NCI-H2196 (cell line): Measurements from ENCODE around the gene LCT.
"Not testable (repeated sequence)": the region's sequence is repeated elsewhere in the genome, so short reads cannot be mapped to it uniquely, and the experiment has no call there.

ENCODE experiments used
- DNase-seq: peaks from one replicate; lab custom pipeline; 2025; ENCODE audit not compliant: unreplicated experiment; lab: John Stamatoyannopoulos, UW

Gene LCT

DNA sequence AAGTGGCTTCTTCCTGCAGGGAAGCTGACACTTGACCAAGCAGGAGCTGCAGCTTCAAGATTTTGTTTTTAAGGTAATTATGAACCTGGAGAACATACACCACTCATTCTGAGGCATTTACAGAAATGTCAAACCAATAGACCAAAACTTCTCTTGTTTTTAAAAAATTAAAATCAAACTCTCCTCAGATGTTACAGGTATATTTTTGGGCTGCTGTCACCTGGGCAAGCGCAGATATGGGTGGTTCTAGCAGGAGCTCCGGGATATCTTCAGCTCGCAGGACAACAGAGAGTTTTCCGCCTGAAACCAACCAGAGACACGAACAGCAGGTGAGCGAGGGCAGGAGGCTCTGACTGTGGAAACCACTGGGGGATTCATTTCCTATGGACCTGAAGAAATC lies 4.1 kb downstream of the LCT start:
- no peak for DNase-seq

DNA sequence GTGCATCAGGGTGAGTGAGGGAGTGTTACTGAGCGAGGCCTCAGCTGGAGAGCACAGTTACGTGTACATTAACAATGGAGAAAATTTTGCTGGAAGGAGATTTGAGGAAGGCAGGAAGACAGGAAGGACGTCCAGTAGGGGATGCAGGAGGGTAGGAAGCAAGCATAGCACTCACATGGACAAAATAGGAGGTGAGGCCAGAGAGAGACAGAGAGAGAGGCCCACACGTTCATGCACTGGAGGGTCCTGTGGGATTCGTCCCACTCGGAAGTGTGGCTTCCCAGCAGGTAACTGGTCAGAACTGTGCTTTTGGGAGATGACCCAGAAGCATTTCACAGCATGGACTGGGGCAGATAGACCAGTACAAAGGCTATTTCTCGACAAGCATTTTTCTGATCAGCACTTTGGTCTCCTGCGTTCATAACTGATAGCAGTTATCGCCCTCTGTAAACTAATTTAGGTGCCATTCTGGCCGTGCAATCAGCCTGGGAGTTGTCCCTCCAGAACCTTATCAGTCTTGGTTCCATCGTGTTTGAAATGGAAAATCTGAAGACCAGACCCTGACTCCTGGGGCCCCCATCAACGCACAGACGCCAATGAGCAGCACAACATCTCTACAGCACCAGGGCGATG lies 5.7 kb downstream of the LCT start:
- DNase-seq = no peak

DNA sequence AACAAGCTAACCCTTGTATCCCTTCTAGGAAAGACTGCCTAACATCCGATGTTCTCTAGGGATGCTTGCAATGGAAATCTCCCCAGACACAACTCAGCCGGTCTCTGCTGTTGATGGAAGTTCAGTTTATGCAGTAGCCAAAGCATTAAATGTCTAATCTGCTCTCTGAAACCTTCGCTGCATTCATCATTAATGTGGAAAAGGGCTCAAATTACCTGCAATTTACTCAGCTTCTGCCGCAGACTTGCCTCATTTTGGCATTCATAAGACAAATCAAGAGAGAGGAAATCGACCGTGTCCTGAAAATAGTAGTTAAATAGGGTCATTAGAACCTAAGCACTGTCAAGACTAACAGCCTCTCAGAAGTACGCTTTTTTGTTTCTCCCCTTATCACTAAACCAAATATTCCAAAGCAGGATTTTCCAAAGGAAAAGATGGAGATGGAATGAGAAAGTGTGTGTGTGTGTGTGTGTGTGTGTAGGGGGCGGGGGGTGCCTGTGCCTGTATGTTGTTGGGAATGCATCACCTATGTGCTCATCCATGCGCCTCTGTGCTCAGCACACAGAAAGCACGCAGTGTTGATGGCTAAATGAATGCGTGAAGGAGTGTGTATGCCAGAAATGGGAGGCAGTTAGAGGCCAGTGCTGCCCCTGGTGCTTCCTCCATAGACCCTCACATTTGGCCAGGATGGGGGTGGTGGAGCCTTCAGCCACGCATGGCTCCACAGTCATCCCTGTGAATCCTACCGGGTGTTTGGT lies 7.4 kb downstream of the LCT start:
- DNase-seq = peak; percentile 10

DNA sequence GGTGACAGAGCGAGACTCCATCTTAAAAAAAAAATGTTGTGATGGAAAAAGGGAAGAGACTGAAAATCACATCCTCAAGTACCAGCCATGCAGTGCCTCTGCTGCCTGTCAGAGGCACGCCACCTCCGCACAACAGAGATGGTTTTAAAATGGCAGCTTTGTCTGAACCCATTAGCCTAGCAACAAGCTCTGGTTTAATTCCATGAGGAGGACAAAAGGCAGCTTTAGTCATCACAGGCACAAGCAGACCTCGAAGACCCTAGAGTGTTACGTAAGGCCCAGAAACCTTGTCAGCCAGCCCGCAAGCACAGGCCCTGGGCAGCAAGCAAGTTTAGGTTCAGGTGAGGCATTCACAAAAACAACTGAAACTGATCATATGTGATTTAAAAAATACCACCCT lies 10.4 kb downstream of the LCT start:
- DNase-seq = no peak

DNA sequence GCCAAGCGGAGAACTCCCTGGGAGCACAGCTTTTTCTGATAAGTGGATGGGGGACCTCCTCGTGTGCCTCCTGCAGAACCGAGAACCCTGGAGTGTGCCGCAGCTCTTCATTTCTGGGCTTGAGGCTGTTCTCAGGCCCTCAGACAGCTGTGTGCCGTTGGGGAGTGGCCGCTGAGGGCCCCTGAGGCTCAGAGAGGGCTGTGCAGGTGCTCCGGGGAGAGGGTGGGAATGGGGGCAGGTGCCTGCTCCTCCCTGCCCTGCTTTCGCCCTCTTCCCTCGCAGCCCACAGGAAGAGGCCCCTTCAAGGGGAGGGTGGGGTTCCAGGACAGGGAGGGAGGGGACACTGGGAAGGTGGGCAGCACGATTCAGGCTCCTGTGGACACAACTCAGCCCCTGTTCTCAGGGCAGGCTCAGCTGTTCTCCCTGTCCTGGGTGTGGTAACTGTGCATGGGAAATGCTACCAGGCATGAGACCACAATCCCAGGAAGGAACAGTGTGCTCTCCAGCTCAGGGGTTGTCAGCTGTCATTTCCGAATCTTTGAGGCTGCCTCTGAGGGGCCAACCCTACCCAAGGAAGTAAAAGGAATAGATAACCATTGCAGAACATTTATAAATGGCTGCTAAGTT lies 11.3 kb downstream of the LCT start:
- DNase-seq = no peak

DNA sequence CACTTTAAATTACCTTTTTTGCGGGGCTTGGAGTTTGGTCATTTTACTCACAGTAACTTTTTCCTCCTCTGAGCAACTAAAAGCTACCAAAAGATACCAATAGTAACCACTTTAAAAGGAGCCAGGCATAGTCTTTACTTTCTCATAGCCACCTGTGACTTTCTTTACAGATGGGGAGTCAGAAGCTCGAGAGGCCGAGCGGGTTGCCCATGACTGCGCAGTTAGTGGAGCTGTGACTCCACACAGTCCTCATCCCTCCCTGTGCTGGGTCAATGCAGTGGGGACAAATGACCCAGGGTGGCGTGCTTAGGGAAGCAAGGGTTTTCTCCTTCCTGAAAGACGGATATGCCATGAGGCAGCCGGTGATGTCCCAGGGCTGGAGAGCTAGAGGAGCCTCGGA lies 11.9 kb downstream of the LCT start:
- no peak for DNase-seq

DNA sequence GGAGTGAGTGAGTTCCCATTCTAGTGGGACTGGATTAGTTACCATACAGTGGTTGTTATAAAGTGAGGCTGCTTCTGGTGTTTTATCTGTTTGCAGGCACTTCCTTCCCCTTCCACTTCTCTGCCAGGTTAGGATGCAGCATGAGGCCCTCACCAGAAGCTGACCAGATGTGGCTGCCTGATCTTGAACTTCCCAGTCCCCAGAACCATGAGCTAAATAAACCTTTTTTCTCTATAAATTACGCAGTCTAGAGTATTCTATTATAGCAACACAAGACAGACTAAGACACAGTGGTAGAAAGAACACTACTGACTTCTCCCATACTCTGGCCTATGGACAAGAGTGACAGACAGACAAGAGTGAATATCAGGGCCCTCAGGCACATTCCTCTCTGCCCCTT lies 14.1 kb downstream of the LCT start:
- no peak for DNase-seq

DNA sequence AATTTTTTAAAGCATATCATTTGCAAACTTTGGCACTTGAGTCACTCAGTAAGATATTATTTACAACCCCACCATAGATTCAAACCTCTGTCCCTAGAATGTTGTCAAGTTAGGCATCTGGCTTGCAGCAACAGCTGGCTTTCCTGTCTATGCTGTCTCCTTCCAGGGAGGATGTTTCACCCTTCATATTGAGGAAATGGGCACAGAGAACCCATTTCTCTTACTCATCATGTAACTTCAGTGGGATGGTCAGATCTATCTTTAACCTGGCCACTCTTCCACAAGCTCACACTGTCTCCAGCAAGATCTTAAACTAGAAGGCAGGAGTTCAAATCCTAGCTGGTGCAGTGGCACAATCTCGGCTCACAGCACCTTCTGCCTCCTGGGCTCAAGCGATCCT lies 15.8 kb downstream of the LCT start:
- no peak for DNase-seq

DNA sequence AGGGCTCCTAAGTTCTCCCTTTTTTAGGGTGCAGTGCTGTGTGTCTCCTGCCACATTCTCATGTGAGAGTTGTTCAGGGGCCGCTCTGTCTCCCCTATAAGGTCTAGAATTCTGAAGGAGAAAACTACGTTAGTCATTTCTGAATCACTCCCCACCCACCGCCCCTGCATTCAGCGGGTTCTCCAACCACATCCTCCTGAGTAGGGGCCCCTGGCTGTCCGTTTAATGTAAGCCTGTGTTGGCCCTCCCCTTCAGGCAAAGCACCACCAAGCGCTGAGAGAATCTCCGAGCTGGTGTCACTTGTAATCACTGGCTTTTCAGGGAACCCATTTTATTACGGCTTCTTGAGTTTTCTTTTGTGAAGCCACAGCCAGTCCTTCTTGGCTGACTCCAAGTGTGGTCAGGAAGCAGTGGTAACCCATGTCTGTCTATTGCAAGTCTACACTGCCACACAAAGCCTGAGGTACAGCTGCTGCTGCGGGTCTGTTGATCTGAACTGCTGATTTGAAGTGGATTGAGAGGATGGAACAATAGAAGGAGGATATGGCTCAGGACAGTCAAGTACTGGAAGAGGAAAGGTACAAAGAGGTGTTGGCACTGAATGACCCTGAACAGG lies 16.9 kb downstream of the LCT start:
- DNase-seq = no peak

DNA sequence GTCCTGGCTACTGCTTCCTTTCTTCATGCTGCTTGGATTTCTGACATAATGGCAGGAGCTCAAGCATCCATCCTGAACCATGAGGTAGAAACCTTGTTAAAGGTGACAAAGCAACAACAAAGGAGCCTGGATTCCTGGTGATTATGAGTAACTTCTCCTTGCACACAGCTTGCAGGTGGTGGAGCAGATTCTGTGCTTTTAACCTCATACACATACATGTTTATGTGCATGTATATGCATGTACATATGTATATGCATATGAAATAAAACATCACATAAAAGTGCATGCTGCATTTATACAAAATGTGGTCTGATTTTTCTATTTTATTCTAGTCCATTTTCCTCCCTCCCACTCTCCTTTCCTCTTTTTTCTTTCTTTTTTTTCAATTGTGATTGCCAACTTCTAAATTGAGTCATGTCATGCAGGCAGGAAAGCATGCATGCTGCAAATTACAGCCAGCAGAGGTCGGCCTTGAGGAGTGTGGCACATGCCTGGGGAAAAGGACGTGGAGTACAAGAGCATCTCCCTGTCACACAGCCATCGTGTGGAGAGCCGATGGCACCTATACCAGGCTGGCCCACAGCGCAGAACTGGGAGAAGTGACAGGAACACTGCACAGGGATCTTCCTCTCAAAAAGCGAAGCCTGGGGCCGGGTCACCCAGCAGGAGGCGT lies 17.9 kb downstream of the LCT start:
- no peak for DNase-seq

DNA sequence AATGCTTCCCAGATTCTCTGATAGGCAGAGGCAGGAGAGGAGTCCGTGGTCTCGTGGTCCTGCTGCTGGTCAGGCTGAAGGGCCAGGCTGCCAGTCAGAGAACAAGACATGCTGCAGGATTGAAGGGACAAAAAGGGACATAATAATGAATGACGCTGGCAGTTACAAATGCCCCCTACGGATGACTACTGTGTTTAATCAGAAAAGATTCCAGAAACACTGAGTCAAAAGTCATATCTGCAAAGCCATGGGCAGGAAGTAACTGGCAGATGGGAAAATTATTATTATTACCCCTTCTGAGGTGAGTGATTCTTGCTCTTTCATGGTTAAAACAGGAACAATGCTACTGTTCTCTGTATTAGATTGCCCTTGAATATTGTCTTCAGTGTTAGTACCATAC lies 19.0 kb downstream of the LCT start:
- no peak for DNase-seq

DNA sequence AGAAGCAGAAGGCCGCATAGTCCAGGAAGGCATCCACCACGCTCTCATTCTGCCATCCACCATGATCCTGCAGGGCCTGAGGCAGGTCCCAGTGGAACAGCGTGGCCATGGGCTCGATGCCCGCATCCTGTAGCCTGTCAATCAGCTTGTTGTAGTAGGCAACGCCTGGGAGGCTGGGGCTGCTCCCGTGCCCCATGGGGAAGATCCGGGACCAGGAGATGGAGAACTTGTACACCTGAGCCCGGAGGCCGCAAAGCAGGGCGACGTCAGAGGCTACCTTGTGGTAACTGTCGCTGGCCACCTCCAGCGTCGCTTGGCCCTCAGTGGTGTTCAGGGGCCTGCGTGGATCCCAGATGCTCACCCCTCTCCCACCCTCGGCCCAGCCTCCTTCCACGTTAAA lies 19.5 kb downstream of the LCT start:
- DNase-seq = no peak

DNA sequence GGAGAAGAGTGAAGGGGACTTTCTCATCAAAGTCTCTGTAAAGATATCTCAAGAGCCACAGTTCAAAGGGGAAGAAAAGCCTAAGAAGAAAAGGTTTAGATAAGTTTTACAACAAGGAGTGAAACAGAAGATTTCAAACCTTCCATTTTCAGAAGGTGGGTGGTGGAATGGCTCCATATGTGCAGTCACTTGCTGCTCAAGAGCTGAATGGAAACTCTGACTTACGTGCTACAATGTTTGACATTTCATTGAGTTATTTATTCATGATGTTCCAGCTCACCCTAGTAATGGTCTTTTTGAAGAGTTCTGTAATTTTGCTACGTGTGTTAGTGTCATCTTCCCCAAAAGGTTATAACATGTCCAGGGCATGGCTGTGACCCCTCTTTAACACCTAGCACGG lies 21.7 kb downstream of the LCT start:
- no peak for DNase-seq

DNA sequence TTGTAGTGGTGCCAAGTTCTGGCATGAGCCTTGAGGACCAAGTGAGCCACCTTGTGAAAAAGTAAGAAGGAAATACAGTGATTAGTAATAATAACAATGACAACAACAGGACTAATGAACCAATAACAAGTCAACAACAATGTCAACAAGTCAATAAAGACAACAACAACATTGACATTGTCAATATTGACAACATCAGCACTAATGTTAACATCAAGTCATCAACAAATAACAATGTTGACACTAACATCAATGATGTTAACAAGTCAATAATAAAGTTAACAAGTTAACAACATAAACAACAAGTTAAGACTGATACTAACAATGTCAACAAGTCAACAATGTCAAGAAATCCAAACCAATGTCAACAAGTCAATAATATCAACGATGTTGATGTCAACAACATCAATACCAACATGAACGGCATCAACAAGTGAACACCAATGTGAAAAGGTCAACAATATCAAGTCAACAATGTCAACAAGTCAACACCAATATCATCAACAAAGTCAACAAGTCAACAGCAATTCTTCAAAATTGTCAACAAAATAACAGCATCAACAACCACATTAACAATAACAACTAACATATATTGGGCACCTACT lies 24.0 kb downstream of the LCT start:
- DNase-seq = no peak

DNA sequence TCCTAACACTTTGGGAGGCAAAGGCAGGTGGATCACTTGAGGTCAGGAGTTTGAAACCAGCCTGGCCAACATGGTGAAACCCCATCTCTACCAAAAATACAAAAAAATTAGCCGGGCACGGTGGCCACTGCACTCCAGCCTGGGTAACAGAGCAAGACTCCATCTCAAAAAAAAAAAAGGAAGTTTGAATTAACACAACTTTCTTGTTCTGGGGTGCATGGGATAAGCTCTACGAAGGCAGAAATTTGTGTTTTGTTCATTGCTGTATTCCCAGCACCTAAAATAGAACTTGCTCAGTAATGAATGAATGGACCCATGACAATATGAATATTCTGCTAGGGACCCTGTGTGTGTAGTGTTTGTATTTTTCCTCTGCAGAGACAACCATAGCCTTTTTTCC lies 29.1 kb downstream of the LCT start:
- DNase-seq = not testable (repeated sequence)

DNA sequence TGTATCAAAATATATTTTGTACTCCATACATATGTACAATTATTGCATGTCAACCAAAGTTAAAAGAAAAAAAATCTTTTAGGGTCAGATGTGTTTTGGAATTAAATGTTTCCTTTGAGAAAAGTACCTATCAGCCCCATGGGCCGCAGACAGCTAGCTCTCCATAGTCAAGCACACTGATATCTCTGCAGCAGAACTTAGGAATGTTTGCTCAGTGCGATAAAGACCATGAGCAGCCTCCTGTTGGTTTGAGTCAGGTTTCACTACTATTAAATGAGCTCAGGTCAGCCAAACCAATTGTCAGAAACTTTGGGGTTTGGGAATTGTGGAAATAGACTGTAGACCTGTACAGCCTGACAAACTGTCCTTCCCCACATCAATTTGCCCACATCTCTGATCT lies 33.7 kb downstream of the LCT start:
- no peak for DNase-seq

DNA sequence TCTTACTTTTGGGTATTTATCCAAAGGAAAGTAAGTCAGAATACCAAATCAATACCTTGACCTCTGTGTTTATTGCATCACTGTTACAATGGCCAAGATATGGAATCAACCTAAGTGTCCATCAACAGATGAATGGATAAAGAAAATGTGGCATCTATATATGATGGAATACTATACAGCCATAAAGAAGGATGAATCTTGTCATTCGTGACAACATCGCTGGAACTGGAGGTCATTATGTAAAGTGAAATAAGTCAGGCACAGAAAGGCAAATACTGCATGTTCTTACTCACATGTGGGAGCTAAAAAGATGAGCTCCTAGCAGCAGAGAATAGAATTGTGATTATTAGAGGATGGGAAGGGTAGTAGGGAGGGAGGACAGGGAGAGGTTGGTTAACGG lies 34.6 kb downstream of the LCT start:
- no peak for DNase-seq

DNA sequence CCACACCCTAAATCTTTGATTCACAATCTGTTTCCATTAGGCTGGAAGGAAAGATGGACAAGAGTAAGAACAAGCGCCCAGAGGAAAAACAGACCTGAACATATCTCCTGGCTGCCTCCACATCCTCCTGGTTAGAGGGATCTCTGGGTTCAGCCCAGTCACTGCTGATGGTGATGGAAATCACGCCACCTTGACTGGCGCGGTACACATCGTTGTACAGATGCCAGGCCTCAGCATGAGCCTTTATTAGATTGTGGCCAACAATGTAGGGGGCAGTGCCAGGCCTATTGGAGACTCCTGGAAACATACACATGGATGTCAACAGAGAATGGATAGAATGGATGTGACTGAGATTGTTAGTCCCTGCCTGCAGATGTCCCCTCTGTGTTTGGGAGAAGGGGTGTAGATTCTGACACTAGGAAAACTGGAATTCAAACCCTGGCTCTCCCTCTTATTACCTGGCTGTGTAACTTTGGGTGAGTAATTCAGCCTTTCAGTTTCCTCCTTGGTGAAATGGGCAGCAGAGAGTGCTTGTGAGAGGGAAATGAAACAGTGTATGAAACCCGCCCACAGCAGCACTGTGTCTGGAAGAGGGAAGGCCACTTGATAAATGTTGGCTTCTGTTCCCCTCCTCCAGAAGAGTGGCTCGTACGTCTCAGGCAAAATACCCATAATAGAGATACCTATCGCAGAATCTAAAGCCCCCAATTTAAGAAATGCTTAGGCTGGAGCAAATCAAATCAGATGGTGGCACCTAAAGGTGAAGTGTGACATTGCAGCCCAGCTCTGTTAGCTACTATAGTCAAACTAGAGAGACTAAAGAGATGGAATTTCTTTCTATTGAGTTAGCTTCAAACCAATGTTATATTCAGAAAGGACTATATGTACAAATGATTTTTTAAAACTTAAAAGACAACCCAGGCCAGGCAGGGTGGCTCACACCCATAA lies 36.2 kb downstream of the LCT start:
- DNase-seq = no peak

DNA sequence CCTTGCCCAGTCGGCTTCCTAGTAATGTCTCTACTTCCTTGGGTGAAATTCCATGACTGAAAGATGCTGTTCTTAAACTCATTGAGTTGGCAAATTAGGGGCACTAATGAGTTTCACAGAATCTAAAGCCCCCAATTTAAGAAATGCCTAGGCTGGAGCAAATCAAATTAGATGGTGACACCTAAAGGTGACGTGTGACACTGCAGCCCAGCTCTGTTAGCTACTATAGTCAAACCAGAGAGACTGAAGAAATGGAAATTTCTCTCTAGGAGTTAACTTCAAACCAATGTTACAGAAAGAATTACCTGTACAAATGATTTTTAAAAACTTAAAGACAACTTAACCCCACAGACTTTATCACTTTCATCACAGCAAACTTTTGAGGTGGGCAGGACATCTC lies 37.2 kb downstream of the LCT start:
- no peak for DNase-seq

DNA sequence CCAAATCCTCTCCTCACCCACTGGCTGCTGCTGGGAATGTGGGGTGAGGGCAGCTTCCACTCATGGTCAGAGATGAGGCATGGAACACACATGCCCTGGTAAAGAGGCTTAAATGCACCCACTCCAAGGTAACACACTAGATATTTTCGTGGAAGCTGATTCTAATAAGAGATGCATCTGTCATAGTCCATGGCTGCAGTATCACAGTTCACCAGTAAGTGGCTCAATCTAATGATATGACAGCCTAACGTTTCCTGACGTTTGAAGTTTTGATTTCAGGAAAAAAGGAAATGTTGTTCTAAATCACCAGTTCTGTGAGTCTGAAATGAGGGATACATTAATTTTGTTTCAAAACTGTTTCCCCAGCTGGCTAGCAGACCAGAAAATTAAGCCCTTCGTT lies 38.2 kb downstream of the LCT start:
- DNase-seq = no peak
